ENCODE measurements around the gene SAMD5.

GRCh38 chr6:147508042-147508865, at the start of gene SAMD5:
- TF ChIP-seq, protein P1, sequence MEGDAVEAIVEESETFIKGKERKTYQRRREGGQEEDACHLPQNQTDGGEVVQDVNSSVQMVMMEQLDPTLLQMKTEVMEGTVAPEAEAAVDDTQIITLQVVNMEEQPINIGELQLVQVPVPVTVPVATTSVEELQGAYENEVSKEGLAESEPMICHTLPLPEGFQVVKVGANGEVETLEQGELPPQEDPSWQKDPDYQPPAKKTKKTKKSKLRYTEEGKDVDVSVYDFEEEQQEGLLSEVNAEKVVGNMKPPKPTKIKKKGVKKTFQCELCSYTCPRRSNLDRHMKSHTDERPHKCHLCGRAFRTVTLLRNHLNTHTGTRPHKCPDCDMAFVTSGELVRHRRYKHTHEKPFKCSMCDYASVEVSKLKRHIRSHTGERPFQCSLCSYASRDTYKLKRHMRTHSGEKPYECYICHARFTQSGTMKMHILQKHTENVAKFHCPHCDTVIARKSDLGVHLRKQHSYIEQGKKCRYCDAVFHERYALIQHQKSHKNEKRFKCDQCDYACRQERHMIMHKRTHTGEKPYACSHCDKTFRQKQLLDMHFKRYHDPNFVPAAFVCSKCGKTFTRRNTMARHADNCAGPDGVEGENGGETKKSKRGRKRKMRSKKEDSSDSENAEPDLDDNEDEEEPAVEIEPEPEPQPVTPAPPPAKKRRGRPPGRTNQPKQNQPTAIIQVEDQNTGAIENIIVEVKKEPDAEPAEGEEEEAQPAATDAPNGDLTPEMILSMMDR (IDR thresholded peaks at IDR 0.05; ENCODE audit: poor library complexity): no peak
- TF ChIP-seq EZH2 (IDR thresholded peaks at IDR 0.05; ENCODE audit: borderline replicate concordance) (no peak), EZH2phosphoT487 (IDR thresholded peaks at IDR 0.05; ENCODE audit: low read depth, severe bottlenecking, unreplicated experiment) (no peak)

Data from hepatocyte (in vitro differentiated cells).